Fibroblast of skin of left biceps (primary cell): ENCODE results near the gene EDC3.
"Not testable (repeated sequence)": the region's sequence is repeated elsewhere in the genome, so short reads cannot be mapped to it uniquely, and the experiment has no call there.

Experiments
- DNase-seq, 2 experiments: peaks; one replicate each; pipeline ENCODE4 v3.0.0-alpha.2; 2013; ENCODE audit warnings: low read depth in 2 of 2

EDC3 gene

GRCh38 chr15:74610302-74610951, 85.4 kb downstream of the EDC3 start:
- no peak for DNase-seq

GRCh38 chr15:74609938-74610301, 85.9 kb downstream of the EDC3 start:
- no peak for DNase-seq

- no peak for DNase-seq
These were observed 87.0 kb downstream of the EDC3 start for GRCh38 chr15:74608786-74609185.

GRCh38 chr15:74605795-74606150, 90.1 kb downstream of the EDC3 start:
- DNase-seq = no peak

- no peak for DNase-seq
These were observed 90.6 kb downstream of the EDC3 start for GRCh38 chr15:74604983-74605794.

GRCh38 chr15:74603789-74604705, 91.8 kb downstream of the EDC3 start:
- no peak for DNase-seq

GRCh38 chr15:74603026-74603788, 92.6 kb downstream of the EDC3 start:
- no peak for DNase-seq

GRCh38 chr15:74599156-74599555, 96.7 kb downstream of the EDC3 start:
- no peak for DNase-seq

GRCh38 chr15:74598126-74598842, 97.5 kb downstream of the EDC3 start:
- peak; percentile 56 to 58 for DNase-seq

GRCh38 chr15:74597146-74597705, 98.6 kb downstream of the EDC3 start:
- not testable (repeated sequence) for DNase-seq

GRCh38 chr15:74596736-74597135, 99.1 kb downstream of the EDC3 start:
- not testable (repeated sequence) for DNase-seq

GRCh38 chr15:74595271-74595670, 100.6 kb downstream of the EDC3 start:
- no peak for DNase-seq

- DNase-seq = no peak
These were observed 101.4 kb downstream of the EDC3 start for GRCh38 chr15:74594455-74594854.

GRCh38 chr15:74593122-74593521, 102.7 kb downstream of the EDC3 start:
- no peak for DNase-seq

GRCh38 chr15:74592222-74592621, 103.6 kb downstream of the EDC3 start:
- DNase-seq = no peak

GRCh38 chr15:74589826-74590225, 106.0 kb downstream of the EDC3 start:
- no peak for DNase-seq

GRCh38 chr15:74585857-74586256, 110.0 kb downstream of the EDC3 start:
- no peak for DNase-seq

GRCh38 chr15:74585191-74585590, 110.6 kb downstream of the EDC3 start:
- DNase-seq = no peak

- no peak for DNase-seq
These were observed 111.0 kb downstream of the EDC3 start for GRCh38 chr15:74584779-74585178.

GRCh38 chr15:74584204-74584603, 111.6 kb downstream of the EDC3 start:
- no peak for DNase-seq
